KMS-11 (cell line): ENCODE measurements around the gene INTS6.

ENCODE experiments used
- H2AFZ ChIP-seq: fragments of 200-600 bp; sonication (generic); 2 replicates; pipeline ENCODE4 v1.6.1; 2016; ENCODE audit warnings: antibody characterized with exemption, mixed run types, low read depth
- H3K27ac ChIP-seq: fragments of 200-600 bp; sonication (generic); 2 replicates; pipeline ENCODE4 v1.6.1; 2016; ENCODE audit warnings: mild to moderate bottlenecking, mixed run types
- H3K27me3 ChIP-seq: fragments of 200-600 bp; sonication (generic); 2 replicates; pipeline ENCODE4 v1.6.1; 2017; ENCODE audit warnings: mild to moderate bottlenecking, low read depth, mixed run types, moderate library complexity; ENCODE audit not compliant: insufficient read depth
- H3K36me3 ChIP-seq: fragments of 200-600 bp; sonication (generic); 2 replicates; pipeline ENCODE4 v1.6.1; 2017; ENCODE audit warnings: mild to moderate bottlenecking, mixed run types; ENCODE audit not compliant: insufficient read depth
- H3K4me1 ChIP-seq: fragments of 200-600 bp; sonication (generic); 2 replicates; pipeline ENCODE4 v1.6.1; 2016; ENCODE audit warnings: mild to moderate bottlenecking, low read depth, mixed run types; ENCODE audit not compliant: poor library complexity, severe bottlenecking
- H3K4me2 ChIP-seq: fragments of 200-600 bp; sonication (generic); 2 replicates; pipeline ENCODE4 v1.7.0; 2016; ENCODE audit warnings: mild to moderate bottlenecking, mixed run types
- H3K4me3 ChIP-seq: fragments of 200-600 bp; sonication (generic); IDR thresholded peaks from 2 replicates; pipeline ENCODE4 v1.6.1; 2017; ENCODE audit warnings: low read depth, low read length, mixed read lengths; ENCODE audit not compliant: insufficient read depth
- H3K79me2 ChIP-seq: fragments of 200-600 bp; sonication (generic); 2 replicates; pipeline ENCODE4 v1.6.1; 2016; ENCODE audit warnings: low read depth, mixed run types; ENCODE audit not compliant: insufficient read depth
- H3K9ac ChIP-seq: fragments of 200-600 bp; sonication (generic); 2 replicates; pipeline ENCODE4 v1.6.1; 2016; ENCODE audit warnings: mild to moderate bottlenecking, mixed run types
- H4K20me1 ChIP-seq: fragments of 200-600 bp; sonication (generic); 2 replicates; pipeline ENCODE4 v1.6.1; 2016; ENCODE audit warnings: mild to moderate bottlenecking, mixed run types; ENCODE audit not compliant: insufficient read depth
- CTCF ChIP-seq: fragments of 200-600 bp; sonication (generic); conservative IDR thresholded peaks from 2 replicates; pipeline ENCODE4 v1.6.1; 2017; ENCODE audit warnings: low read depth, mild to moderate bottlenecking, antibody characterized with exemption, low read length, moderate library complexity, mixed read lengths

Gene INTS6

GRCh38 chr13:51318015-51318414 is 134.8 kb downstream of the INTS6 start:
- Histone ChIP-seq H3K4me2 (no peak overlapping the region), H3K4me3 (no peak overlapping the region), H3K27ac (no peak overlapping the region), H3K79me2 (no peaks in the 10 kb centered on the region), H2AFZ (no peak overlapping the region), H4K20me1 (no peaks in the 10 kb centered on the region), H3K27me3 (no peaks in the 10 kb centered on the region), H3K4me1 (no peaks in the 10 kb centered on the region), H3K36me3 (no peaks in the 10 kb centered on the region), H3K9ac (no peak overlapping the region)
- no peak for TF ChIP-seq CTCF

- H3K4me1 ChIP-seq = no peaks in the 10 kb centered on the region
- H3K4me2 ChIP-seq = no peak overlapping the region
- H3K79me2 ChIP-seq = no peaks in the 10 kb centered on the region
- H3K4me3 ChIP-seq = no peak overlapping the region
- no peak overlapping the region for H2AFZ ChIP-seq
- H3K9ac ChIP-seq = no peak overlapping the region
- no peaks in the 10 kb centered on the region for H3K27me3 ChIP-seq
- no peaks in the 10 kb centered on the region for H3K36me3 ChIP-seq
- no peak for TF ChIP-seq CTCF
- no peak overlapping the region for H3K27ac ChIP-seq
- H4K20me1 ChIP-seq = no peaks in the 10 kb centered on the region
Observed at GRCh38 chr13:51317262-51317661, 135.6 kb downstream of the INTS6 start.

- H2AFZ ChIP-seq = no peak overlapping the region
- no peaks in the 10 kb centered on the region for H3K4me1 ChIP-seq
- no peaks in the 10 kb centered on the region for H3K36me3 ChIP-seq
- H3K4me2 ChIP-seq = no peak overlapping the region
- no peak for TF ChIP-seq CTCF
- H3K27me3 ChIP-seq = no peaks in the 10 kb centered on the region
- H3K9ac ChIP-seq = no peak overlapping the region
- no peaks in the 10 kb centered on the region for H4K20me1 ChIP-seq
- no peak overlapping the region for H3K27ac ChIP-seq
- no peak overlapping the region for H3K4me3 ChIP-seq
- no peaks in the 10 kb centered on the region for H3K79me2 ChIP-seq
Observed at GRCh38 chr13:51313619-51314018, 139.2 kb downstream of the INTS6 start.

- Histone ChIP-seq H4K20me1 (no peaks in the 10 kb centered on the region), H3K4me1 (no peaks in the 10 kb centered on the region), H3K36me3 (no peaks in the 10 kb centered on the region), H3K79me2 (no peaks in the 10 kb centered on the region), H3K27ac (no peak overlapping the region), H3K4me2 (no peak overlapping the region), H3K27me3 (no peaks in the 10 kb centered on the region), H3K4me3 (no peak overlapping the region), H2AFZ (no peak overlapping the region), H3K9ac (no peak overlapping the region)
- TF ChIP-seq CTCF = no peak
Observed at GRCh38 chr13:51311957-51312520, 140.8 kb downstream of the INTS6 start.
